ENCODE measurements around the gene GET4.

DNA sequence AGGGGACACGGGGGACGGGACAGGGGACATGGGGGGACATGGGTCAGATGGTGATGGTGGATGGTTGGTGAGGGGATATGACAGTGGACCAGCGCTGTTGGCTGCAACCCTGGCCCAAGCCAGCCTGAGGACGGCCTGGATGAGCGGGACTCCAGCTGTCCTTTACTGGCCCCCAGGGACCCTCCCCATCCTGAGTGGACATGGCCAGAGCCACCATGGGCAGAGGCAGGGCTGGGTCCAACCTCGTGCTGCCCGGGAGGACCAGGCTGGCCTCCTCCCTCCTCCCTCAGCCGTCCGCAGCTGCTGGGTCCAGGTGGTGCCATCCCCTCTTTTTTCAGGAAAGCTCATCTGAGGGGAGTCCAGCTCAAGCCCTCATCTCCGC is 30.4 kb downstream of the GET4 start:
- TF ChIP-seq, protein P1, sequence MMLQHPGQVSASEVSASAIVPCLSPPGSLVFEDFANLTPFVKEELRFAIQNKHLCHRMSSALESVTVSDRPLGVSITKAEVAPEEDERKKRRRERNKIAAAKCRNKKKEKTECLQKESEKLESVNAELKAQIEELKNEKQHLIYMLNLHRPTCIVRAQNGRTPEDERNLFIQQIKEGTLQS (IDR thresholded peaks at IDR 0.05) = no peak
- no peak for TF ChIP-seq YY1 (IDR thresholded peaks at IDR 0.05)
